A549 (cell line): Measurements from ENCODE around the gene ZNF681. TPM values are rescaled to one million over a fixed set of nuclear protein-coding genes. Genes with fewer than 3 reads are reported as not detected.

Experiments
- ATAC-seq, 2 experiments: fragments of 200-7000 bp in 1 of 2; fragments of >200 bp in 1 of 2; cut with Nextera tagmentation in 1 of 2; cut with Tn5 transposase in 1 of 2; 3 replicates each; pipeline versions ENCODE4 v1.8.0 to v1.9.1; 2018 to 2020; ENCODE audit warnings: mild to moderate bottlenecking in 1 of 2, moderate library complexity in 1 of 2
- CTCF ChIA-PET: fragments of 300-600 bp; sonication (Branson Sonifier 250); formaldehyde crosslinking; extraction: SDS; loops from one replicate; lab custom pipeline; 2021; ENCODE audit warnings: antibody characterized with exemption, inconsistent platforms; lab: Yijun Ruan, JAX
- POLR2A ChIA-PET: fragments of 350-600 bp; formaldehyde crosslinking; extraction: SDS; loops from one replicate; lab custom pipeline; 2021; ENCODE audit warnings: antibody characterized with exemption, inconsistent platforms; lab: Yijun Ruan, JAX
- DNase-seq, 2 experiments: peaks; one replicate each; pipeline versions ENCODE4 v3.0.0 to v3.0.0-alpha.2; 2011 to 2016; ENCODE audit warnings: low read depth in 1 of 2, low spot score in 1 of 2
- FAIRE-seq: peaks from 2 replicates; lab custom pipeline; 2011; peaks lifted over from hg19 to GRCh38; lab: Jason Lieb, UNC
- H3K27ac ChIP-seq, 2 experiments: fragments of >200 bp; sonication (Bioruptor Twin); formaldehyde crosslinking; 3 replicates each; pipeline ENCODE4 v1.5.1; 2016 to 2017
- H3K4me1 ChIP-seq: fragments of >200 bp; sonication (Bioruptor Twin); formaldehyde crosslinking; 3 replicates; pipeline ENCODE4 v1.6.1; 2016
- H3K4me2 ChIP-seq: fragments of >200 bp; sonication (Bioruptor Twin); formaldehyde crosslinking; 3 replicates; pipeline ENCODE4 v1.6.1; 2016
- H3K4me3 ChIP-seq: fragments of >200 bp; sonication (Bioruptor Twin); formaldehyde crosslinking; 3 replicates; pipeline ENCODE4 v1.5.1; 2016
- H3K9me3 ChIP-seq: fragments of >200 bp; sonication (Bioruptor Twin); formaldehyde crosslinking; 3 replicates; pipeline ENCODE4 v1.6.1; 2016
- BHLHE40 ChIP-seq: IDR thresholded peaks from 2 replicates; pipeline ENCODE4 v1.6.1; 2012; ENCODE audit warnings: low read depth, low read length, inconsistent platforms
- CBX2 ChIP-seq: fragments of 200-600 bp; sonication (generic); IDR thresholded peaks from 2 replicates; pipeline ENCODE4 v1.6.1; 2016; ENCODE audit warnings: low read depth, mild to moderate bottlenecking, borderline replicate concordance
- CEBPB ChIP-seq, 2 experiments: fragments of >200 bp in 1 of 2; sonication (Bioruptor Twin) in 1 of 2; formaldehyde crosslinking in 1 of 2; IDR thresholded peaks; 2 replicates each; pipeline ENCODE4 v1.6.1; 2012 to 2016
- CHD2 ChIP-seq: fragments of 150-350 bp; IDR thresholded peaks from 2 replicates; pipeline ENCODE4 v1.6.1; 2014; ENCODE audit warnings: low read length; ENCODE audit not compliant: partially characterized antibody
- EHF ChIP-seq: fragments of 250-450 bp; sonication (Bioruptor Pico); IDR thresholded peaks from 2 replicates; pipeline ENCODE4 v1.5.0; 2020; ENCODE audit warnings: mild to moderate bottlenecking
- EHMT2 ChIP-seq: fragments of 200-600 bp; sonication (generic); IDR thresholded peaks from 2 replicates; pipeline ENCODE4 v1.6.1; 2016; ENCODE audit warnings: antibody characterized with exemption, low read depth, mild to moderate bottlenecking, moderate library complexity
- EP300 ChIP-seq, 2 experiments: fragments of >200 bp; sonication (Bioruptor Twin); formaldehyde crosslinking; IDR thresholded peaks; 2 replicates in 1 of 2; 3 replicates in 1 of 2; pipeline ENCODE4 v1.6.1; 2016 to 2017
- FOSB ChIP-seq: fragments of 250-450 bp; sonication (Bioruptor Pico); IDR thresholded peaks from 2 replicates; pipeline ENCODE4 v1.5.0; 2020; ENCODE audit warnings: mild to moderate bottlenecking, moderate library complexity
- FOSL2 ChIP-seq, 2 experiments: fragments of 450-650 bp in 1 of 2; fragments of >200 bp in 1 of 2; sonication (Bioruptor Twin) in 1 of 2; formaldehyde crosslinking; IDR thresholded peaks; 2 replicates each; pipeline versions ENCODE4 v1.5.0 to v1.6.1; 2016 to 2020; ENCODE audit warnings: mild to moderate bottlenecking in 1 of 2, moderate library complexity in 1 of 2
- HOXA7 ChIP-seq: fragments of 250-450 bp; sonication (Bioruptor Pico); IDR thresholded peaks from 2 replicates; pipeline ENCODE4 v1.5.0; 2020; ENCODE audit warnings: mild to moderate bottlenecking, moderate library complexity
- HOXB13 ChIP-seq: fragments of 250-450 bp; sonication (Bioruptor Pico); IDR thresholded peaks from 2 replicates; pipeline ENCODE4 v1.5.0; 2020; ENCODE audit warnings: low read depth, mild to moderate bottlenecking, moderate library complexity
- JUN ChIP-seq, 2 experiments: fragments of >200 bp; sonication (Bioruptor Twin); formaldehyde crosslinking; IDR thresholded peaks; 2 replicates in 1 of 2; 3 replicates in 1 of 2; pipeline ENCODE4 v1.6.1; 2016 to 2017
- MAFK ChIP-seq: fragments of 450-650 bp; IDR thresholded peaks from 2 replicates; pipeline ENCODE4 v1.6.1; 2014; ENCODE audit not compliant: partially characterized antibody
- MYC ChIP-seq: IDR thresholded peaks from 2 replicates; pipeline ENCODE4 v1.6.1; 2012; ENCODE audit warnings: mild to moderate bottlenecking, inconsistent platforms, low read length, improper control_type of control experiment, borderline replicate concordance
- NFE2L2 ChIP-seq: fragments of 150-350 bp; conservative IDR thresholded peaks from 2 replicates; pipeline ENCODE4 v1.6.1; 2014; ENCODE audit warnings: low read length
- PHF8 ChIP-seq: fragments of 200-600 bp; sonication (generic); IDR thresholded peaks from 2 replicates; pipeline ENCODE4 v1.6.1; 2016; ENCODE audit warnings: low read depth, mild to moderate bottlenecking, antibody characterized with exemption, moderate library complexity, borderline replicate concordance
- RAD21 ChIP-seq, 2 experiments: fragments of >200 bp in 1 of 2; sonication (Bioruptor Twin) in 1 of 2; formaldehyde crosslinking in 1 of 2; IDR thresholded peaks in 1 of 2; conservative IDR thresholded peaks in 1 of 2; 2 replicates in 1 of 2; 3 replicates in 1 of 2; pipeline ENCODE4 v1.6.1; 2012 to 2018; ENCODE audit warnings: inconsistent platforms in 1 of 2
- RARB ChIP-seq: fragments of 250-450 bp; sonication (Bioruptor Pico); IDR thresholded peaks from 2 replicates; pipeline ENCODE4 v1.8.0; 2021; ENCODE audit warnings: mild to moderate bottlenecking, moderate library complexity
- SREBF2 ChIP-seq: fragments of 450-650 bp; IDR thresholded peaks from 2 replicates; pipeline ENCODE4 v1.6.1; 2014; ENCODE audit warnings: mild to moderate bottlenecking, moderate library complexity
- TFCP2L1 ChIP-seq: fragments of 250-450 bp; sonication (Bioruptor Pico); IDR thresholded peaks from 2 replicates; pipeline ENCODE4 v1.5.0; 2021; ENCODE audit warnings: mild to moderate bottlenecking
- WGBS: methylation state at CpG from one replicate; pipeline ENCODE4 v1.1.6; 2017; ENCODE audit errors: missing lambda C conversion rate; 5-methylcytosine and 5-hydroxymethylcytosine counted together
- polyA plus RNA-seq, 4 experiments: library from polyadenylated mRNA; depleted of rRNA in 3 of 4; stranded (reverse); fragments of >200 nt; fragmentation: RNase III in 1 of 4; extraction: RNeasy Plus Mini Kit Qiagen cat#74134 plus additional on column Dnase treatment in 1 of 4; gene quantifications; 2 replicates in 3 of 4; 3 replicates in 1 of 4; pipeline ENCODE4 v1.2.3, GENCODE V29; 2011 to 2017
- TF ChIP-seq, protein P1 (sequence below): IDR thresholded peaks from 2 replicates; pipeline ENCODE4 v1.6.1; 2012
- TF ChIP-seq, protein P2 (sequence below): fragments of 150-350 bp; IDR thresholded peaks from 2 replicates; pipeline ENCODE4 v1.6.1; 2014; ENCODE audit warnings: low read depth, mild to moderate bottlenecking, low read length
- TF ChIP-seq, protein P3 (sequence below): fragments of >200 bp; sonication (Bioruptor Twin); formaldehyde crosslinking; IDR thresholded peaks from 3 replicates; pipeline ENCODE4 v1.6.1; 2016
- TF ChIP-seq, protein P4 (sequence below): fragments of 200-600 bp; sonication (generic); IDR thresholded peaks from 2 replicates; pipeline ENCODE4 v1.6.1; 2016; ENCODE audit warnings: antibody characterized with exemption, mild to moderate bottlenecking, moderate library complexity

The ZNF681 gene
- polyA plus RNA-seq, 2 of the 4 experiments (the other 2 are of a cell fraction): 0.01 to 0.03 TPM

DNA sequence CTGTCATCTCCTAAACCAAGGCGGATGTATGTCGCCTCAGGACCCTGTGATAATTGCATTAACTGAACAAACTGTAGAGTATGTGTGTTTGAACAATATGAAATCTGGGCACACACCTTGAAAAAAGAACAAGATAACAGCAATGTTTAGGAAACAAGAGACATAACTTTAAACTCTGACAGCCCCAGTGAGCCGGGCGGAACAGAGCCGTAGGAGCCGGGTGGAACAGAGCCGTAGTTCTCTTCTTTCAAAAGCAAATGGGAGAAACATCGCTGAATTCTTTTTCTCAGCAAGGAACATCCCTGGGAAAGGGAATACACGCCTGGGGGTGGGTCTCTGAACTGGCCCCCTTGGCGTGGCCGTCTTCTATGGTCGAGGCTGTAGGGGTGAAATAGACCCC is 39.9 kb downstream of the ZNF681 start (continued):
- TF ChIP-seq CEBPB (IDR thresholded peaks at IDR 0.05) (no peak), BHLHE40 (no peak)
- TF ChIP-seq, protein P1, sequence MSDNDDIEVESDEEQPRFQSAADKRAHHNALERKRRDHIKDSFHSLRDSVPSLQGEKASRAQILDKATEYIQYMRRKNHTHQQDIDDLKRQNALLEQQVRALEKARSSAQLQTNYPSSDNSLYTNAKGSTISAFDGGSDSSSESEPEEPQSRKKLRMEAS: no peak

DNA sequence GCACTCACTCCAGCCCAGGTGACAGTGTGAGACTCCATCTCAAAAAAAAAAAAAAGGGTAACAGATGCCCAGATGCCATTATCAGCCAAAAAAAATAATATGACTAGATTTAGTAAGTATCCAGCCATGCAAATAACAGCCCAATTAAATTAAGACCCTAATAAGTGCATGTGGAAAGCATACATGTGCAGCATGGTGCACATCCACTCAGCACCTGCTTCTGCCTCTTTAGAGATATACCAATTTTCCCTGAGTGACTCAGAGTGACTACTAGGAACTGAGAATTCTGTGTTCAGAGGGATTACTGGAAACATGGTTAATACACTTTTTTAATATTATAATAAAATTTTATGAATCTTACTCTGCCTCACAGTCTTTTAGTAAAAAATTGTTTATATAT is 41.9 kb downstream of the ZNF681 start:
- Histone ChIP-seq H3K27ac (no peak overlapping the region), H3K9me3 (peaks cover 10% of the 10 kb centered on the region; the same call in 2 of the 3 replicates), H3K4me3 (no peak overlapping the region), H3K4me1 (no peaks in the 10 kb centered on the region)
- ATAC-seq (no peak), FAIRE-seq (no peak), DNase-seq (no peak)
- ChIA-PET POLR2A (no interaction called here), CTCF (no interaction called here)
- no peak for TF ChIP-seq EHF (CRISPR knock-in tag)
- TF ChIP-seq, all 56 proteins: peak for 0
- no peak overlapping the region for H3K4me2 ChIP-seq

DNA sequence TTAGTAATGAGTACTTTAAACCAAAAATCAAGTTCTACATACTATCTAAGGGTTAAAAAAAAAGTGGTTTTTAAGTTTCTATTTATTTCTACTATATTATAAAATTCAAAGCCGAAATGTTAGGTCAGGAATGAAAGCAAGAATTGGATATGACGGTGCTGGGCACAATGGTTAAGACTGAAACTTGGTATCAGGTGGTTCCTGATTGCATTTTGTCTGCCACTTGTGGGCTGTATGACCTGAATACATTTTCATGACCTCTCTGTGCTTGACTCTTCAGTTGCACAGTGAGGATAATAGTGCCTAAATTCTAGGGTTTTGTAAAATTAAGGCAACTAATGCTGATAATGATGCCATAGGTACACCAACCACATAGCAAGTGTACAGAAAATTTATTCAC is 49.3 kb downstream of the ZNF681 start:
- no peaks in the 10 kb centered on the region for H3K4me1 ChIP-seq
- ATAC-seq (no peak), DNase-seq (no peak), FAIRE-seq (no peak)
- ChIA-PET POLR2A (no interaction called here), CTCF (no interaction called here)
- no peak overlapping the region for H3K4me2 ChIP-seq
- H3K4me3 ChIP-seq: no peak overlapping the region
- no peak overlapping the region for H3K27ac ChIP-seq
- WGBS: 1% methylated on average over 2 of the region's 2 CpGs
- no peak for TF ChIP-seq PHF8
- no peak for TF ChIP-seq FOSB (CRISPR knock-in tag)
- TF ChIP-seq BHLHE40: no peak
- peaks cover 7% of the 10 kb centered on the region; the same call in 1 of the 3 replicates for H3K9me3 ChIP-seq

DNA sequence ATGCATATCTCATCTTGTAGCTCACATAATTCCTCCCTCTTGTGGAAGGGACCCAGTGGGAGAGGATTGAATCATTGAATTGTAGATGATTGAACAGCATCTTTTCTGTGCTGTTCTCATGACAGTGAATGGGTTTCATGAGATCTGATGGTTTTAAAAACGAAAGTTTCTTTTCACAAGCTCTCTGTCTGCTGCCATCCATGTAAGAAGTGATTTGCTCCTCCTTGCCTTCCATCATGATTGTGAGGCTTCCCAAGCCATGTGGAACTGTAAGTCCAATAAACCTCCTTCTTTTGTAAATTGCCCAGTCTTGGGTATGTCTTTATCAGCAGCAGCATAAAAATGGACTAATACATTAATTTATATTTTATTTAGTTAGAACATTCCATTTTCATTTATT is 52.0 kb downstream of the ZNF681 start:
- Histone ChIP-seq H3K27ac (no peak overlapping the region), H3K4me1 (no peaks in the 10 kb centered on the region), H3K9me3 (peaks cover 9% of the 10 kb centered on the region; the same call in 1 of the 3 replicates), H3K4me3 (no peak overlapping the region), H3K4me2 (no peak overlapping the region)
- FAIRE-seq: no peak
- ChIA-PET POLR2A (no interaction called here), CTCF (no interaction called here)
- WGBS: 0% methylated on average over 1 of the region's 1 CpG
- no peak for DNase-seq
- TF ChIP-seq HOXA7 (no peak), RAD21 (conservative IDR thresholded peaks at IDR 0.05 in 1 of 2, IDR thresholded peaks at IDR 0.05 in 1 of 2) (no peak), MAFK (no peak), SREBF2 (no peak), EP300 (IDR thresholded peaks at IDR 0.05) (no peak), HOXB13 (CRISPR knock-in tag) (no peak), JUN (IDR thresholded peaks at IDR 0.05) (no peak), TFCP2L1 (CRISPR knock-in tag) (no peak), CHD2 (no peak)
- TF ChIP-seq, protein P2, sequence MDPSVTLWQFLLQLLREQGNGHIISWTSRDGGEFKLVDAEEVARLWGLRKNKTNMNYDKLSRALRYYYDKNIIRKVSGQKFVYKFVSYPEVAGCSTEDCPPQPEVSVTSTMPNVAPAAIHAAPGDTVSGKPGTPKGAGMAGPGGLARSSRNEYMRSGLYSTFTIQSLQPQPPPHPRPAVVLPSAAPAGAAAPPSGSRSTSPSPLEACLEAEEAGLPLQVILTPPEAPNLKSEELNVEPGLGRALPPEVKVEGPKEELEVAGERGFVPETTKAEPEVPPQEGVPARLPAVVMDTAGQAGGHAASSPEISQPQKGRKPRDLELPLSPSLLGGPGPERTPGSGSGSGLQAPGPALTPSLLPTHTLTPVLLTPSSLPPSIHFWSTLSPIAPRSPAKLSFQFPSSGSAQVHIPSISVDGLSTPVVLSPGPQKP: no peak
- TF ChIP-seq, protein P3, sequence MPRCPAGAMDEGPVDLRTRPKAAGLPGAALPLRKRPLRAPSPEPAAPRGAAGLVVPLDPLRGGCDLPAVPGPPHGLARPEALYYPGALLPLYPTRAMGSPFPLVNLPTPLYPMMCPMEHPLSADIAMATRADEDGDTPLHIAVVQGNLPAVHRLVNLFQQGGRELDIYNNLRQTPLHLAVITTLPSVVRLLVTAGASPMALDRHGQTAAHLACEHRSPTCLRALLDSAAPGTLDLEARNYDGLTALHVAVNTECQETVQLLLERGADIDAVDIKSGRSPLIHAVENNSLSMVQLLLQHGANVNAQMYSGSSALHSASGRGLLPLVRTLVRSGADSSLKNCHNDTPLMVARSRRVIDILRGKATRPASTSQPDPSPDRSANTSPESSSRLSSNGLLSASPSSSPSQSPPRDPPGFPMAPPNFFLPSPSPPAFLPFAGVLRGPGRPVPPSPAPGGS: no peak
- ATAC-seq: no peak

DNA sequence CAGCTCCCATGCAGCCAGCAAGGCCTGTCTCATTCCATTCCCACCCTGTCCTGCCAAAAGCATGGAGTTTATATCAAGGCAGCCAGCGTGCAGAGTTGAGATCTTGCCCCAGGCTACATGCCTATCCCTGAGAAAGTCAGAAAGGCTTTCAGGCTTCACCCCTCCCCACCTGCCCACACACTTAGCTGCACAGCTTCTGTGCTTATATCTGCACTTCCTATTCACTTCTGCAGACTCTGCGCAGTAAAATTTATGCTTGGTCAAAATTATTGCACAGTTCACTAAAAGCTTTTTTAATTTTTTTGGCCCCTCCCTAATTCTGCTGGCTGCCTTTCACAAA is 59.2 kb downstream of the ZNF681 start:
- WGBS: 30% methylated on average over 2 of the region's 2 CpGs
- POLR2A ChIA-PET: no interaction called here
- no peak overlapping the region for H3K27ac ChIP-seq
- FAIRE-seq: no peak
- no peak for DNase-seq
- CTCF ChIA-PET: no interaction called here
- H3K4me3 ChIP-seq: no peak overlapping the region
- H3K4me1 ChIP-seq: no peaks in the 10 kb centered on the region
- no peak for ATAC-seq
- H3K9me3 ChIP-seq: peaks cover 26% of the 10 kb centered on the region
- H3K4me2 ChIP-seq: no peak overlapping the region
- TF ChIP-seq MYC (no peak), RARB (no peak), FOSL2 (IDR thresholded peaks at IDR 0.05) (no peak), FOSL2 (CRISPR knock-in tag; IDR thresholded peaks at IDR 0.05) (no peak), EHMT2 (no peak), NFE2L2 (no peak), CBX2 (no peak)
- TF ChIP-seq, protein P4, sequence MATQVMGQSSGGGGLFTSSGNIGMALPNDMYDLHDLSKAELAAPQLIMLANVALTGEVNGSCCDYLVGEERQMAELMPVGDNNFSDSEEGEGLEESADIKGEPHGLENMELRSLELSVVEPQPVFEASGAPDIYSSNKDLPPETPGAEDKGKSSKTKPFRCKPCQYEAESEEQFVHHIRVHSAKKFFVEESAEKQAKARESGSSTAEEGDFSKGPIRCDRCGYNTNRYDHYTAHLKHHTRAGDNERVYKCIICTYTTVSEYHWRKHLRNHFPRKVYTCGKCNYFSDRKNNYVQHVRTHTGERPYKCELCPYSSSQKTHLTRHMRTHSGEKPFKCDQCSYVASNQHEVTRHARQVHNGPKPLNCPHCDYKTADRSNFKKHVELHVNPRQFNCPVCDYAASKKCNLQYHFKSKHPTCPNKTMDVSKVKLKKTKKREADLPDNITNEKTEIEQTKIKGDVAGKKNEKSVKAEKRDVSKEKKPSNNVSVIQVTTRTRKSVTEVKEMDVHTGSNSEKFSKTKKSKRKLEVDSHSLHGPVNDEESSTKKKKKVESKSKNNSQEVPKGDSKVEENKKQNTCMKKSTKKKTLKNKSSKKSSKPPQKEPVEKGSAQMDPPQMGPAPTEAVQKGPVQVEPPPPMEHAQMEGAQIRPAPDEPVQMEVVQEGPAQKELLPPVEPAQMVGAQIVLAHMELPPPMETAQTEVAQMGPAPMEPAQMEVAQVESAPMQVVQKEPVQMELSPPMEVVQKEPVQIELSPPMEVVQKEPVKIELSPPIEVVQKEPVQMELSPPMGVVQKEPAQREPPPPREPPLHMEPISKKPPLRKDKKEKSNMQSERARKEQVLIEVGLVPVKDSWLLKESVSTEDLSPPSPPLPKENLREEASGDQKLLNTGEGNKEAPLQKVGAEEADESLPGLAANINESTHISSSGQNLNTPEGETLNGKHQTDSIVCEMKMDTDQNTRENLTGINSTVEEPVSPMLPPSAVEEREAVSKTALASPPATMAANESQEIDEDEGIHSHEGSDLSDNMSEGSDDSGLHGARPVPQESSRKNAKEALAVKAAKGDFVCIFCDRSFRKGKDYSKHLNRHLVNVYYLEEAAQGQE: no peak
